NT2/D1 (cell line): ENCODE measurements around the gene PACSIN2.

ENCODE experiments used
- SUZ12 ChIP-seq: IDR thresholded peaks from 2 replicates; pipeline ENCODE4 v1.6.1; 2011; ENCODE audit not compliant: insufficient read length, insufficient read depth; ENCODE audit errors: extremely low read depth
- YY1 ChIP-seq: IDR thresholded peaks from 2 replicates; pipeline ENCODE4 v1.6.1; 2011; ENCODE audit not compliant: insufficient read length, insufficient read depth
- ZNF274 ChIP-seq: IDR thresholded peaks from 2 replicates; pipeline ENCODE4 v1.6.1; 2011; ENCODE audit warnings: mild to moderate bottlenecking, low read depth, low read length

- TF ChIP-seq ZNF274 (no peak), YY1 (no peak), SUZ12 (no peak)
Observed at GRCh38 chr22:42947211-42947990, 67.5 kb downstream of the PACSIN2 start.
